Activated CD4-positive, alpha-beta T cell treated with anti-CD3 and anti-CD28 coated beads, Interleukin-10, Interleukin-2, amounts not matched to agents 100 ng/mL and 50 ng/mL, durations not matched to agents 16 hours and 8 hours (primary cell): ENCODE results near the gene ROR2.

Experiments used
- DNase-seq: peaks from one replicate; pipeline ENCODE4 v3.0.0-alpha.2; 2020

The ROR2 gene

GRCh38 chr9:91839926-91840465 is 110.0 kb downstream of the ROR2 start:
- no peak for DNase-seq

DNA sequence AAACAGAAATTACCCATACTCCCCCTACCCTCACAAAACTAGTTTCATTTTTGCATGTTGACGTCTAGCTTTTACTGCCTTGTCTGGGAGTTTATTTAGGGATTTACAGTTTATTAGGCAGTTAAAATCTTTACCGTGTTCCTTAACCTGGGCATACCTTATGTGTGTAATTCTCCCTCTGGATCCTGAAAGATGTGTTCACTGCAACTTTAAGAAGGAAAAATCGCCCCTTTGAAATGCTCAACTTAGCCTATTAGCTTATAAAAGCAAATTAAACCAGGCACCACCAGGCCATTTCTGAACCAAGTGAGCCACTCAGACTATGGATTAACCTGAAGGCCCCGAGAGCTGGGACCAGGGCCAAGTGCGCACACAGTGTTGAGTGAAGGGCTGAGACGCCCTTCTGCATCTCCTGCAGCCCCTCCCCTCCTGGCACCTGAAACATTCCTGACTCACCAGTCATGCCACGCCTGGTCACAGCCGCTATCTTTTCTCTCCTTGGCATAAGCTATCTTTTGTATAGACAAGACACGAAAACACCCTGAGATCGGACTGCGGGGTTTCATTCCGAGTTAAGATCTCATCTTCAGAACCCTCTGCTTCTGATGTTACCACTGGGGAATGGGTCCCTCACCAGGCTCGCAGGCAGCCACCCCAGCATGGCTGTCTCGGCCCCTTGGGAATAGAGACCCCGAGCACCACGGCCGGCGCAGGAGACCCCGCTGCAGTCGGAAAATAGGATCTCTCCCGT is 111.9 kb downstream of the ROR2 start:
- no peak for DNase-seq

DNA sequence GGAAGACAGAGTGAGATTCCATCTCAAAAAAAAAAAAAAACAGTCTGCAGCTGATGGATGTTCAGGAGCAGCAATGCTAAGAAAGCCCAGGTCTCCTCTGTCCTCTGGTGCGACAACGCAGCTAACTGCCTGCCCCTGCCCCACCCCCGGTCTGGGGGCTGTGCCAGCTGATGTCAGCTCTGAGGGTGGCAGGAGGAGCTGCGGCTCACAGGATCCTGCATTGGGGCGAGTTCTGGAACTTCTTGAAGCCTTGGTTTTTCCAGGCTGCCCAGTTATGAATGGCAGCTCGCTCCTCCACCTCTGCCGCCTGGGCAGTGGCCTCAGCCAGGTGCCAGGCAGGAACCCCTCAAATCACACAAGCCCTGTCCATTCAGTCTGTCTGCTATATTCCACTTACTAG is 113.5 kb downstream of the ROR2 start:
- DNase-seq: no peak

DNA sequence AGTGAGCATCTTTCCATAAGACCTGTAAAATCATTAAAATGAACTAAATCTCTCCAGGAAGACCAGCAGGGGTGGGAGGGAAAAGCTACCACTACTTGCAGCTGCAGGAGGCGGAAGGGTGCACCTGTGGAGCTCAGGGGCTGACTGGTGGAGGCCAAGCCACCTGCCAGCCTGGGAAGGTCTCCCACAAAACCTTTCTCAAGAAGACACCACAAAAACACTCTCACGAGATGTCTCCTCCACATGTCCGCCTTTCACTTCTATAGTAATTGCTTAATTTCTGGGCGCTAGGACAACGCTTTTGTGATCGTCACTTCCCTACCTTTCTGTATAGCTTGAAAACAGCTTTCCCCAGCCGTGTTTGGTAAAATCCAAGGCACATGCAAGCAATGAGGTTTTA is 114.4 kb downstream of the ROR2 start:
- no peak for DNase-seq

- DNase-seq: no peak
These were observed 114.8 kb downstream of the ROR2 start for GRCh38 chr9:91835216-91835615.

GRCh38 chr9:91834740-91835139 is 115.3 kb downstream of the ROR2 start:
- DNase-seq: no peak

GRCh38 chr9:91833878-91834255 is 116.2 kb downstream of the ROR2 start:
- DNase-seq: no peak

DNA sequence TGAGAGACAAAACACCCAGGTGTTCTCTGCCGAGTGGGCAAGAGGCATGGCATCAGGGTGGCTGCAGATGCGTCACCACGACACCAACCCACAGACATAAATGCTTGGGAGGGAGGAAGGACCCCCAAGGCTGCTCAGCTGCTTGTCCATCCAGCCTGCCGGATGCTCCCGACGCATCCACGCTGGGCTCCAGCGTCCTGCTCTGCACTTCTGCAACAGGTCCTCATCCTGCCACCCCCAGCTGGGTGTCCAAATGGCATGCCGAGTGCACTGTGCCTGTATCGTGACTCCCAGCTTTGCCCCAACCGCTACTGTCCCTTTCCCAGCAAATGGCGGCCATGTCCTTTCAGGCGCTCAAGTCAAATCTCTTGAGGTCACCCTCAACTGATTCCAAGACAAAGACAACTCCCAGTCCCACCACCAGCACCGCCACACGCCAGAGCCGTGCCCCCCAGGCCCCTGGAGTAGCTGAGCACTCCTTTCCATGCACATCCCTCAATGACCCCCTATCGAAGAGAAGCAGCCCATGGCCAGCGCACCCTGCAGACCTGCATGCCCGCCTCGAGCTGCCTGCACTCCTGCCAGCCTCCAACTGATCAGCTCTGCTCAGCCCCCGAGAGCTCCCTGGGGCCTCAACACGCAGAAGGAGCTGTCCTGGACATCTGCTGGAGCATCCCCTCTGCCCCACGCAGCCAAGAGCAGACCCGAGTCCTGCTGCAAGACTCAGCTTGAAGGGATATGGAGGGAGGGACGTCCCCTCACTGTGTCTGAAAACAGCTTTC is 116.7 kb downstream of the ROR2 start:
- no peak for DNase-seq

DNA sequence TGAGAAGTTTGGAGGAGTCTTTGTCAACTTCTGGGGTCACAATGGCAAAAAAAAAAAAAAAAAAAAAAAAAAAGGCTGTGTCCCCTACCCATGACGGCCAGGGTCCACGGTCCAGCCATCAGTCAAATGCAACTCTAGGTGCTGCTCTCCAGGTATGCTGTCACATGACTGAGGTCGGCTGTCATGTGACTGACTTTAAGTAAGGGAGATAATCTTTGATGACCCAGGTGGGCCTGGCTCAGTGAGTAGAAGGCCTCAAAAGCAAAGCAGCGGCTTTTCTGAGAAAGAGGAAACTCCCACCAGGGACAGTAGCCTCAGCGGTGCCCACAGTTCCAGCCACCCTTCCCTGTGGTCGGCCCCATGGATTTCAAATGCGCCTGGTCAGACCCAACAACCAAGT is 117.7 kb downstream of the ROR2 start:
- DNase-seq: no peak

DNA sequence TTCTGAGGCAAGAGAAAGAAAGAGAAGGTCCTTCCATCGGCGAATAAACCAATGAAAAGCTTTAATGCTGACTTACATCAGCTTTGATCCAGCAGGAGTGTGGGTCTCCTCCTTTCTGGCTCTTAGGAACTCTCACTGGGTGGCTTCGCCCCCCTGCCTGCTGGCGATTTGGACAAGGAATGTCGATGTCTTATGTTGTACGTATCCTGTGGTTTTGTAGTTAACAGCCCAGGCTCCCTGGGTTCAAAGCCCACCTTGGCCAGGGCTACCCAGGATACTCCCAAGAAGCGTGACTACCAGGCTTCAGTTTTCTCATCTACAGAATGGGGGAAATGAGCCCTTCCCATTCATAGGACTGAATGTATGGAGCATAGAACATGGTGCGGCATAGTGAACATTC is 124.2 kb downstream of the ROR2 start:
- no peak for DNase-seq

GRCh38 chr9:91825422-91825821 is 124.6 kb downstream of the ROR2 start:
- no peak for DNase-seq

- DNase-seq: no peak
These were observed 125.3 kb downstream of the ROR2 start for GRCh38 chr9:91824601-91825305.

DNA sequence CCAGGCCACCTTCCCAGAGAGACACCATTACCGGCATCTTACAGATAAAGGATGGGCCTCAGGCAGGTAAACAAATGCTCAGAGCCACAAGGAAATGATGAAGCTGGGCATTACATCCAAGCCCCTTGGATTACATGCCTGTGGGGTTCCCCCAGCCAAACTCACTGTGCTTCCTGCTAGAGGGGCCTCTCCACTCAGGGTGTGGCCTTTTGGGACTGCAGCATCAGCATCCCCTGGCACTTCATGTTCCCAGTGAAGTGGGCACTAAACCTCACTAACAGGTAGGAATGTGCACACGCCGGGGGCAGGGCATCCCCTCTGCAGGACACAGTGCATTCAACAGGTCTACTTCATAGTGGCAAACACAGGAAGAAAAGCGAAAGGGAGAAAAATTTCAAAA is 125.9 kb downstream of the ROR2 start:
- no peak for DNase-seq

- no peak for DNase-seq
These were observed 128.8 kb downstream of the ROR2 start for GRCh38 chr9:91820949-91821880.

DNA sequence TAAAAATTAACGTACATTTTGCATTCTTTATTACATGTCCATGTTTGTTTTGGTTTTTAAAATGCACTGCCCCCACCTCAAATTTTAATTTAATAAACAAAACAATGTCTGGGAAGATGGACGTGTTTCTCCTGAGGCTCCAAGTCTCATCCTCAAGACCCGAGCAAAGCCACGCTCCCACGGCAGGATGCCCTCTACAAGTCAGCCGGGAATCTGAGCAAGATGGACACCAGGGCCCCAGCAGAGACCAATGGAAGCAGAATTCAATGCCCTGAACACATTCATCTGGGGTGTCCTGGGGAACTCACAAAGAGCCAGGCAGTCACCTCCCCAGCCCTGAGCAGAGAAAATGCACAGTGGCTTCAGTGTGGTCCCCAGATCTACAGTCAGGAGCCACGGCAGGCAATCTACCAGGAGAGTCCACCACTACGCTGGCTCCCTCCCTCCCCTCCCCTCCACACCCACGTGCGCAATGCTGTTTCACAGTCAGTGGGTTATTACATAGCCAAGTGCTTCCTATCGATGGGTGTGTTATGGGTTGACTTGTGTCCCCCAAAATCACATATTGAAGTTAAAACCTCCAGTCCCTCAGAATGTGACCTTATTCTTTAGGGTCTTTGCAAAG is 129.8 kb downstream of the ROR2 start:
- DNase-seq: no peak

- no peak for DNase-seq
These were observed 131.2 kb downstream of the ROR2 start for GRCh38 chr9:91818647-91819403.

GRCh38 chr9:91818225-91818585 is 131.8 kb downstream of the ROR2 start:
- DNase-seq: no peak

GRCh38 chr9:91817493-91818224 is 132.4 kb downstream of the ROR2 start:
- no peak for DNase-seq

- DNase-seq: no peak
These were observed 132.9 kb downstream of the ROR2 start for GRCh38 chr9:91817106-91817492.

- no peak for DNase-seq
These were observed 133.7 kb downstream of the ROR2 start for GRCh38 chr9:91816356-91816755.

- DNase-seq: no peak
These were observed 134.1 kb downstream of the ROR2 start for GRCh38 chr9:91815896-91816295.
